Panc1 (cell line): ENCODE data around the gene OR8G5. TPM values are rescaled to one million over a fixed set of nuclear protein-coding genes. Genes with fewer than 3 reads are reported as not detected.

Source experiments
- ATAC-seq: fragments of 200-7000 bp; cut with Tn5 transposase; 2 replicates; pipeline ENCODE4 v1.9.1; 2020; ENCODE audit warnings: mild to moderate bottlenecking, moderate library complexity
- BruUV-seq: library from RNA; stranded (reverse); fragments of 400-500 nt; replicated peaks from 2 replicates; lab custom pipeline; 2021; lab: Mats Ljungman, UMichigan
- CTCF ChIA-PET: fragments of 300-600 bp; sonication (Branson Sonifier 250); formaldehyde crosslinking; loops from one replicate; lab custom pipeline; 2022; ENCODE audit warnings: antibody characterized with exemption; lab: Charles Lee
- POLR2A ChIA-PET: fragments of 300-600 bp; sonication (Branson Sonifier 250); formaldehyde crosslinking; loops from one replicate; lab custom pipeline; 2022; ENCODE audit warnings: antibody characterized with exemption; lab: Charles Lee
- DNase-seq: peaks from one replicate; pipeline ENCODE4 v3.0.0-alpha.2; 2010; ENCODE audit warnings: low read depth, low spot score
- H3K27ac ChIP-seq: 2 replicates; pipeline ENCODE4 v1.5.1; 2011; ENCODE audit warnings: mild to moderate bottlenecking, low read length, inconsistent platforms
- H3K27me3 ChIP-seq: fragments of 200-500 bp; sonication (Bioruptor generic); 2 replicates; pipeline ENCODE4 v1.6.0; 2014; ENCODE audit warnings: low read length, inconsistent platforms; ENCODE audit not compliant: control insufficient read depth, insufficient read depth
- H3K36me3 ChIP-seq: fragments of 200-500 bp; sonication (Bioruptor generic); 2 replicates; pipeline ENCODE4 v1.5.1; 2014; ENCODE audit warnings: inconsistent platforms, mild to moderate bottlenecking, low read length, moderate library complexity; ENCODE audit not compliant: control insufficient read depth, insufficient read depth
- H3K4me1 ChIP-seq: 2 replicates; pipeline ENCODE4 v1.5.1; 2011; ENCODE audit warnings: inconsistent platforms, mild to moderate bottlenecking, low read length, moderate library complexity; ENCODE audit not compliant: control insufficient read depth, insufficient read depth
- H3K4me3 ChIP-seq, 2 experiments: 2 replicates each; pipeline ENCODE4 v1.5.1; 2011 to 2012; ENCODE audit warnings: low read depth in 2 of 2, low read length in 2 of 2, mild to moderate bottlenecking in 2 of 2, inconsistent platforms in 1 of 2, moderate library complexity in 1 of 2
- H3K9me3 ChIP-seq: fragments of 200-500 bp; sonication (Bioruptor generic); 2 replicates; pipeline ENCODE4 v1.5.1; 2014; ENCODE audit warnings: low read depth, mild to moderate bottlenecking, inconsistent platforms, low read length, moderate library complexity; ENCODE audit not compliant: control insufficient read depth, insufficient read depth
- CTCF ChIP-seq: fragments of 450-650 bp; IDR thresholded peaks from 2 replicates; pipeline ENCODE4 v1.5.1; 2017; ENCODE audit warnings: mild to moderate bottlenecking
- POLR2AphosphoS5 ChIP-seq: IDR thresholded peaks from 2 replicates; pipeline ENCODE4 v1.6.1; 2012; ENCODE audit warnings: mild to moderate bottlenecking, low read depth, low read length, moderate library complexity
- REST ChIP-seq, 2 experiments: IDR thresholded peaks; 2 replicates each; pipeline ENCODE4 v1.6.1; 2011 to 2012; ENCODE audit warnings: low read depth in 2 of 2, control low read depth in 1 of 2, low read length in 1 of 2, mild to moderate bottlenecking in 1 of 2, moderate library complexity in 1 of 2; ENCODE audit not compliant: insufficient read depth in 1 of 2
- SIN3A ChIP-seq: IDR thresholded peaks from 2 replicates; pipeline ENCODE4 v1.6.1; 2012; ENCODE audit warnings: low read depth, mild to moderate bottlenecking, low read length, moderate library complexity, borderline replicate concordance; ENCODE audit not compliant: insufficient read depth
- TCF7L2 ChIP-seq: IDR thresholded peaks from 2 replicates; pipeline ENCODE4 v1.6.1; 2011; ENCODE audit warnings: mild to moderate bottlenecking, low read depth, low read length, inconsistent platforms
- in situ Hi-C: cut with HindIII; loops from 2 replicates; pipeline ENCODE4 v1.10.0; 2016; ENCODE audit warnings: low sequenced_read_pairs, low pct_unique_long_range_greater_than_20kb
- intact Hi-C: fragments of 100-400 bp; cut with micrococcal nuclease; formaldehyde crosslinking; loops from one replicate; pipeline ENCODE4 v1.10.0; 2022; ENCODE audit not compliant: unreplicated experiment
- total RNA-seq: library from RNA; stranded (reverse); gene quantifications from one replicate; pipeline ENCODE4 v1.2.1, GENCODE V29; 2021; ENCODE audit not compliant: unreplicated experiment

The OR8G5 gene
- total RNA-seq, 1 experiment from 2014 or later, result not detected

GRCh38 chr11:124313849-124314248 lies 57.7 kb downstream of the OR8G5 start, which contains the start of gene OR8D1:
OR8D1 (minus strand) TSS chr11:124313949; CDS start chr11:124310766, 3,183 bp downstream.
- DNase-seq, result no peak
- Histone ChIP-seq H3K9me3 (no peaks in the 10 kb centered on the region), H3K27ac (no peak within 1 kb of the TSS), H3K36me3 (no peaks in the 10 kb centered on the region), H3K4me3 (no peak within 1 kb of the TSS), H3K27me3 (no peaks in the 10 kb centered on the region), H3K4me1 (no peaks in the 10 kb centered on the region)
- no peak for TF ChIP-seq CTCF
- no peak for TF ChIP-seq POLR2AphosphoS5
- TF ChIP-seq TCF7L2, result no peak
- no peak for TF ChIP-seq SIN3A
- TF ChIP-seq REST (IDR thresholded peaks at IDR 0.05; ENCODE audit: insufficient read depth in 1 of 2, low read depth in 2 of 2, low read length in 1 of 2), result no peak
- in situ Hi-C loops (no loop called here), intact Hi-C loops (no loop called here)
- BruUV-seq, result no TSS peak
- CTCF ChIA-PET, result no interaction called here
- ATAC-seq, result no peak
- POLR2A ChIA-PET, result no interaction called here

- ATAC-seq, result no peak
- intact Hi-C loops, result no loop called here
- BruUV-seq, result no TSS peak
Measured at GRCh38 chr11:124315052-124315451, 58.9 kb downstream of the OR8G5 start.

More at GRCh38 chr11:124315052-124315451, 58.9 kb downstream of the OR8G5 start:
- Histone ChIP-seq H3K4me1 (no peaks in the 10 kb centered on the region), H3K9me3 (no peaks in the 10 kb centered on the region), H3K4me3 (no peak overlapping the region), H3K27ac (no peak overlapping the region), H3K36me3 (no peaks in the 10 kb centered on the region), H3K27me3 (no peaks in the 10 kb centered on the region)
- ChIA-PET CTCF (no interaction called here), POLR2A (no interaction called here)
- TF ChIP-seq CTCF (no peak), TCF7L2 (no peak), REST (IDR thresholded peaks at IDR 0.05; ENCODE audit: insufficient read depth in 1 of 2, low read depth in 2 of 2, low read length in 1 of 2) (no peak), SIN3A (no peak), POLR2AphosphoS5 (no peak)
- no peak for DNase-seq
- in situ Hi-C loops, result no loop called here

Other genes starting within 250 kb of the OR8G5 start
- gene OR10G4, start 243.4 kb upstream of the OR8G5 start, total RNA-seq, result not detected
- not detected for gene OR10G9, start 233.4 kb upstream of the OR8G5 start, total RNA-seq
- gene OR10G8, start 229.6 kb upstream of the OR8G5 start, total RNA-seq, result not detected
- gene OR10G7, start 215.1 kb upstream of the OR8G5 start, total RNA-seq, result not detected
- gene VWA5A, start 140.9 kb upstream of the OR8G5 start, total RNA-seq, result 3.1 TPM
- not detected for gene OR10D3, start 73.0 kb upstream of the OR8G5 start, total RNA-seq
- gene OR8G1, start 15.3 kb upstream of the OR8G5 start, total RNA-seq, result not detected
- gene OR8D1, start 57.6 kb downstream of the OR8G5 start, total RNA-seq, result not detected
- not detected for gene OR8D2, start 63.8 kb downstream of the OR8G5 start, total RNA-seq
- gene OR8B2, start 128.1 kb downstream of the OR8G5 start, total RNA-seq, result not detected
- gene OR8B3, start 142.6 kb downstream of the OR8G5 start, total RNA-seq, result not detected
- not detected for gene OR8B4, start 168.5 kb downstream of the OR8G5 start, total RNA-seq
- gene OR8B8, start 189.3 kb downstream of the OR8G5 start, total RNA-seq, result not detected